GM04503 (cell line): ENCODE data around the gene ERN1.

Experiments
- DNase-seq: peaks from one replicate; pipeline ENCODE4 v3.0.0-alpha.2; 2012; ENCODE audit warnings: low read depth

ERN1 gene

DNA sequence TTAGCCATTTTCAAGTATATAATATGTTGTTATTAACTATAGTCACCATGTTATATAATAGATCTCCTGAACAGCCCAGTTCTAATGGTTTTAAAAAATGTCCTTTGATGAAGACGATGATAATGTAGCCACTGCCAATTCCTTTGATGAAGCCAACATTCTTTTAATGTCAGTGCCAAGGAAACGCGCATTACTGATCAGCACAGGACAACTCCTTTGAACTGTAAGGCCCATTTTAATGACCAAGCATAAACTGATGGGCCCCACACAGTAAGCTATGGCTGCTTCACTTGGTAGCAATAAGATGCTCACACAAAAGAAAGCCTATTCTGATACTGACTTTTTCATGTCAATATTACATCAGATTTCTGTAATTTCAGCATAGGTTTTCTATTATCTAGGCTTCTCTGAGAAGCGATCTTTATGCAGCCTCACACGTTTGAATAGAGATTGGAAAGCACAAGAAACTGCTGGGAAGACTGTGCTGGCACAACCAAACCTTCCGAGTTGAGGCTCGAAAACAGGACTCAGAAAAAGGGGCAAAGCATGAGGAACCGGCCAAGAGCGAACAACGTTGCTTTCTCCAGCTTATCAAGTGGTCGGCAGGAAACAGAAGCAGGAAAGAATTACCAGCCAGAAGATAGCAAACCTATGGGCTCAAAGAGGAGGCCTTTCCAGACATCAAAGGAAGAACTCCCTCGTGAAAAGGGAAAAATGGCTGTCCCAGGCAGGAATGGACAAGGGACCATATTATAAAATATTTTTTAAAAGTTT lies 19.4 kb downstream of the ERN1 start:
- no peak for DNase-seq

DNA sequence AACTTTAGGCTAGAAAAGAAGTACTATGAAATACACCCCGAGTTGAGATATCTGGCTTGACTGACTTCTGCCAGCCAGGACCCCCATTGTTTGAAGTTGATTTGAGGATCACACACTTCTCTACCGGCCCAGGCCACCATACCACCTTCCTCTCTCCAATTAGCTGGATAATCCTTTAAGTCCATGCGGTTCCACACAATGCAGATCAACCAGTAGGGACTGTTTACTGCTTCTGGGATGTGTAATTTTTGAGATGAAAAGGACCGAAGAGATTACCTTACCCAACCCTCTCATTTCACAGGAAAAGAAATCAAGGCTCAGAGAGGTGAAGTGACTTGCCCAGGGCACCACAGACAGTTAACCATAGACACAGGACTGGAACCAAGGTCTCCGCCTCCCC lies 20.5 kb downstream of the ERN1 start:
- no peak for DNase-seq

DNA sequence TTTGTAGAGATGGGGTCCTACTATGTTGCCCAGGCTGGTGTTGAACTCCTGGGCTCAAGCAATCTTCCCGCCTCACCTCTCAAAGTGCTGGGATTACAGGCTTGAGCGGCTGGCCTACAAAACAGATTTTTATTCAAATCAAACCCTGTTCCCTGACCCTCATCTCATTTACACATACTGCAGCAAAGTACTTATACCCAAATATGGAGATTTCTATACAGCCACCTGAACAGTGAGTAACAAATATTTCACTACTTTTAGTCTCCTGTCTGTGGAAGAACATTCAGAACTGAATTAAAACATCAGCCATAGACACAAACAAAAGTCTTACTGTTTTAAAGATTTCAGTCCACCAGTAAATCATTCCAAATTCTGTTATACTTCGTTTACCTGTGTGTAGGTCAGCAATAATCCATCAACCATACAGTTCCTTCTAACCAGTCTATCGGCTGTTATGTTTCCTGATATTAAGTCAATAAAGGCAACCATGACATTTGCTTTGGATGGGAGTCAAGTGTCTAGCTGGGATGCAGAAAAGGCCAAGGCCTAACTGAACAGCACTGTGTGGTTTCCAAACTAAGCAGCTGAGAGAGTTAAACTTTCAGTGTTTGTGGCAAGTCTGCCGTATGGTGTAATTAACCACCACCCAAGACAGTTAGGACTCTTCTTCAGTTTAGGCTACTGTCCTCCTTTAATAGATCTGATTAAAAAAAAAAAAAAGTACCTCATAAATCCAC lies 22.3 kb downstream of the ERN1 start:
- no peak for DNase-seq

DNA sequence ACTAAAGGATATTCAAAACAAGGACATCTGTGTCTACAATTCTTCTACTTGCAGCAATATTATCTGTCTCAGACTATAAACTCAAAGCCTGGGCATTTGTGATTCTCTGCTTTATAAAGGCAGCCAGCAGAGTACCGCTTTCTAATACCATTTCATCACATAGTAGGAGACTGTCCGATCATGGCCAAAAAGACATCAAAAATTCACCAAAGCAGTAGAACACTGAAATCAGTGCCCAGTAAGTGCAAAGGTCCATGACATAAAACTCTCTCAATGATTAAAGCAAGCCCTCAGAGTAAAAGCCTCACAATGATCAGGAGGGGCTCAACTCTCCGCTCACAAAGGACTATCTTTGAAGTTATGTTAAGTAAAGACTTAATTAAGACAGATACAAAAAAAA lies 23.0 kb downstream of the ERN1 start:
- no peak for DNase-seq

DNA sequence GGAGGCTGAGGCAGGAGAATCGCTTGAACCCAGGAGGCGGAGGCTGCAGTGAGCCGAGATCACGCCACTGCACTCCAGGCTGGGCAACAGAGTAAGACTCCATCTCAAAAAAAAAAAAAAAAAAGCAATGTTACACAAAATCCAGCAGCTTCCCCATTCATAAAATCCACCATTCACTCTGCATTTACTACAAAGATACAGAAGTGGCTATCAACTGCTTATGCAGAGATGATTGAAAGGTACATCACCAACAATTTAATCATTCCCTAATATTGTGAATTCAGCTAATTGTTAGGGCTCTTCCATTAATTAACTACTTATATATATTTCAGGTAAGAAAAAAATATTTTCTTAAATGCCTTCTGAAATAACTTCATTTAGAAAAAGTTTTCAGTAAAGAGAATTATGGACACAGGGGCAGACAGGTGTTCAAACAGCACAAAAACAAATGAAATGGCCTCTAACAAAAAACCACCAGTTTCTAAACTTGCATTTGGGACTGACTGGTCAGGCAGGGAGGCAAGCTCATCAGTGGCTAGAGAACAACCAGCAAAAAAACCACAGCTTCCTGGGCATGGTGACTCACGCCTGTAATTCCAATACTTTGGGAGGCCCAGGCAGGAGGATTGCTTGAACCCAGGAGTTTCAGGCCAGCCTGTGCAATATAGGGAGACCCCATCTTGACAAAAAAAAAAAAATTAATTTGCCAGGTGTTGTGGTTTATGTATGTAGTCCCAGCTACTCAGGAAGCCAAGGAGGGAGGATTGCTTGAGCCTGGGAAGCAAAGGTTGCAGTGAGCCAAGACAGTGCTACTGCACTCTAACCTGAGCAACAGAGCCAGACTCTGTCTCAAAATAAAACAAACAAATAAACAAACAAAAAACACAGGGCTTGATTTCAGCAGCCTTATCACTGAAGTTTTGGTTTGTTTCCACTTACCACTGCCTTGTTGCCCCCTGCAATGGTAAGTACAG lies 26.3 kb downstream of the ERN1 start:
- DNase-seq: no peak

DNA sequence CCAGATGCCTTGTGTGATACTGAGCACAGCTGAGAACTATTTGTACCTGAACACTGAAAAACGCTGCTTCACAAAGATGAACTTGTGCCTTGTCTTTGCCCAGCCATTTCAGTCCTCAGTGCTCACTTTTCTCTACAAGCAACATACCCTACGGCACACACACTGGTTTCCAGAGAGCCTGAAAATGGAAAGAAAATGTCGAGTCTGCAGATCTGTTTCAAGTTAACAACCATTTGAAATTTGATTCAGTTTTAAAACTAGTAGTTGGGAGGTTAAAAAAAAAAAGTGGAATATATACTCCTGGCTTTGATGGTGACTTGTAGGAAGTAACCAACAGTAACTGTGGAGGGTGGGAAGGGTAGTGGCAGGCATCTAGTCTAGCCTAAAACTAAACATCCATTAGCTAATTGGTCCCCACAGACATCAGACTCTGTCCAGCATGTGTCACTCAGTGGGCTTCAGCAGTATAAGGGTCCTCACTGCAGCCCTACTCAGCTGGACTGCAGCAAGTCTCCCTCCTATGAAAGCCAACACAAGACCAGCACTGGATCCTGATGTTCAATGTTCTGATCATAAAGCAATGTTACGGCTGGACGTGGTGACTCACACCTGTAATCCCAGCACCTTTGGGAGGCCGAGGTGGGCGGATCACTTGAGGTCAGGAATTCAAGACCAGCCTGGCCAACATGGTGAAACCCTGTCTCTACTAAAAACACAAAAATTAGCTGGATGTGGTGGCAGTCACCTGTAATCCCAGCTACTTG lies 27.1 kb downstream of the ERN1 start:
- no peak for DNase-seq

DNA sequence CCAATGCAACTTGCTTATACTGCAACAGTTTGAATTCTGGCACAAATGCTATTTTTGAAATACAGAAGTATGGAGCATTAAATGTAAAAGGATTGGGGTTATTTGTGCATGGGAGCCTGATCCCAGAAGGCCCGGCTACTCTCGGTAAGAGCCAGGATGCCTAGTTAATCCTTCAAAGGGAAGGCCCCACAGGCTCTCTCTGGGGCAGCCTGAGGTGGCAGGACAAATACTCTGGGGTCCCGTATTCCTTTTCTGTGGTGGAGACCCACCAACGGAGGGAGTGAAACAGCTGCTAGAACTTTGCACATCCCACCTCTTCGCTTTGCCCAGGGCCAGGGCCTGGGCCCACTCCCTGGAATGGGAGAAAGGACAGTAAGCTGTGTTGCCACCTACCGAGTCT lies 30.4 kb downstream of the ERN1 start:
- no peak for DNase-seq

DNA sequence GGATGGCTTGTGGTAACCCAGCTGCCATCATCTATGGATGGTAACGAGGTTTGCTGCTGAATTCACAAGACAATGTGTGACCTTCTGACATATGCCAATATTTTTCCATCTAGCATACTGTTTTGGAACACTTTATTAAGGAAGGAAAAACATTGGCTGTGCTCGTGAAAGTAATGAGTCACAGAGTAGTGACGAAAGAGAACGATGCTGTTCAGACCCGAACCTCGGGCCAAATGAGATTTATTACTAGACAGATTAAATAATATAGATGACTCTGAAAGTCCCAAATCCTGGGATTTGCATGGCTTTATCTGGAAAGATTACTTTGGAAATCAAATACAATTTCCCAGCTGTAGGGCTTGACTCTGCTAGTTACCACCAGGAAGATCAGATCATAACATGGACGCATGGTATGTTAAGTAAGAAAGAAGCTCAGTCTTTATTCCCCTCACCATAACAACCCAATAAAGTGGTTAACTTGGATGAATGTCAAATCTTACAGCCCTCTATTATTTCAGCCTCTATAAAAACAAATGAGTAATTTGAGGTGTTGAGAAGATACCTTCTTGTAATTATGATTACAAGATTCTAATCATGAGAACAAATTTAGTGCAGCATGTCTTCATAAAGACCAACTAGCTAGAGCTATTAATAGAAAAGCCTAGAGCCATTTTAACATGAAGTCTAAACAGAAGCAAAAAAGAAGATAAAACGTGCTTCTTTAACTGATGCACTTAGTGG lies 32.6 kb downstream of the ERN1 start:
- no peak for DNase-seq

DNA sequence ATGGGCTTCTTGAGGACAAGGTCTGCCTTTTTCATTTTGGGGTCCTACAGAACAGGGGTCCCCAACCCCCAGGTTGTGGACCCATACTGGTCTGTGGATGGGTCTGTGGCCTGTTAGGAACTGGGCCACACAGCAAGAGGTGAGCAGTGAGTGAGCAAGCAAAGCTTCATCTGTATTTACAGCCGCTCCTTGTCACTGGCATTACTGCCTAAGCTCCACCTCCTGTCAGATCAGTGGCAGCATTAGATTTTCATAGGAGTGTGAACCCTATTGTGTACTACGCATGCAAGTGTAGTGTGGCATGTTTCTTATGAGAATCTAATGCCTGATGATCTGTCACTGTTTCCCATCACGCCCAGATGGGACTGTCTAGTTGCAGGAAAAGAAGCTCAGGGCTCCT lies 33.9 kb downstream of the ERN1 start:
- DNase-seq: no peak

DNA sequence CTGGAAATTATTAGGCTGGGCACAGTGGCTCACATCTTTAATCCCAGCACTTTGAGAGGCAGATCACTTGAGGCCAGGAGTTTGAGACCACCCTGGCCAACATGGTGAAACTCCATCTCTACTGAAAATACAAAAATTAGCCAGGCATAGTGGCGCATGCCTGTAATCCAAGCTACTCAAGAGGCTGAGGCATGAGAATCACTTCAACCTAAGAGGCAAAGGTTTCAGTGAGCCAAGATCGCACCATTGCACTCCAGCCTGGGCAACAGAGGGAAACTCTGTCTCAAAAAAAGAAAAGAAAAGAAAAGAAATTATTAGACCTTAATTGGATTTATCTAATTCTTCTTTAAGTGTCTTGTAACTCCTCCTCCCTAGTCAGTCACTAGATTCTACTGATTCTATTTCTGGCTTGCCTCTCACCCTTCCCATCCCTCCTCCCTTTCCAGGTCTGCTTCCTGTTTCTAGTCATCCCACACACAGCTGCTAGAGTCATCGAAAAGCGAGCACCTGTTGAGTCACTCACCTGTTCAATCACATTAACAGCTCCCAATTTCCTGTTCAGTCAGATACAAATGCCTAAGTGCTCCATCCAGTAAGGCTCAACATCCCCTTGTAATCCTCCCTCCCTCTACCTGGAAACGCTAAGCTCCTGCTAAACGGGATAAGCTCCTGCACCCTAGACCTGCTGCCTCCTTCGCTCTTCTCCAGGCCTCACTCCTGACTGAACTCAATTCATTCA lies 34.6 kb downstream of the ERN1 start:
- no peak for DNase-seq

DNA sequence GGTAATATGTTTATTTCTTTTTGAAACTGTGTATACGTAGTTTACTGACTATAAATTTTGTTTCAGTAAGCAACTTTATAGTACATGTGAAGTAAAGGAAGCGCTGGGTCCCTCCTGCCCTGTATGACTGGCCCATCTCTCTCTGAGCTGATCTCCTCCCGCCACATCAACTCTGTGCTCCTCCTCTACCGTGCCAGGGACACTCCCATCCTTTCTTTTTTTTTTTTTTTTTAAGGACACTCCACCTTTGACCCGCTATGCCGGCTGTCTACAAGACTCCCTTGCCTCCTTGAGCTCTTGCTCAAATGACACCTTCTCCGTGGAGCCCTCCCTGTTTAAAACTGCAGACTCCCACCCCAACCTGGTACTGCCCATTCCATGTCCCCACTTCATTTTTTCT lies 35.5 kb downstream of the ERN1 start:
- DNase-seq: no peak

DNA sequence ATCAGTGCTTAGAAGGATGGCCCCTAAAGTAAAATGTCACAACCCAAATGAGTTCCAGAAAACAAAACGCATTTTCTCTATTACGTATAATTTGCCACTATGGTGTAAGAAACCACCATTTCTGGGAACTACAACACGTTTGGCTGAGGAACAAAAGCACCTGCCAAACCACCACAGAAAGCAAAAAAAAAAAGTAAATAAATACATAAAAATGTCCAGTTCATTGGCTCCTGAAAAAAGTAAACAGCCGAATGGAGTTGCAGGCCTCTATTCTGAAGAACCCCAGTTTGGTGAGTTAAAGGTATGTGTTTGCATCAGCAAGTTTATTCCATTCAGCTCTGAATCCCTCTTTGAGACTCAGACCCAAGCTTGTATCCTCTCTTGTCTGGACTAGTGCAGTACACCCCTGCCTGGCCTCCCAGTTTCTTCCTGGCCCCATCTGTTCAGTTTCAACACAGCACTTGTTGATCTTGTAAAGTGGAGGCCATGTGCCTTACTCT lies 36.9 kb downstream of the ERN1 start:
- no peak for DNase-seq

DNA sequence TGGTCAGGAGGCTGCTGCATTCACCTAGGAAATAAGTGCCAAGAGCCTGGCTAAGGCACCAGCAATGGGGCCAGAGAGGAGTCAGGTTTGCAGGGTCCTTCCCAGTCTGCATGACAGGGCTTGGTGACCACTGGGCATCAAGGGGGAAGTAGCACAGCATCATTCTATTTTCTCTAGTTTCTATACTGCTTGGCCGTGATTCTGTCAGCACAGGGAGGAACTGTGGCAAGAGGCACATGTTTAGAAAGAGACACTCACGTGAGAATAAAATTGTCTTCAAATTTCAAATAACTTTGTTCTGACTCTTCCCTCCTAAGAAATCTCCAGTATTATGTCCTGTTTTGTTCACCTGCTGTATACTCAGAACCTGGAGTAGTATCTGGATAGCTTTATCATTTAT lies 37.8 kb downstream of the ERN1 start:
- DNase-seq: no peak

DNA sequence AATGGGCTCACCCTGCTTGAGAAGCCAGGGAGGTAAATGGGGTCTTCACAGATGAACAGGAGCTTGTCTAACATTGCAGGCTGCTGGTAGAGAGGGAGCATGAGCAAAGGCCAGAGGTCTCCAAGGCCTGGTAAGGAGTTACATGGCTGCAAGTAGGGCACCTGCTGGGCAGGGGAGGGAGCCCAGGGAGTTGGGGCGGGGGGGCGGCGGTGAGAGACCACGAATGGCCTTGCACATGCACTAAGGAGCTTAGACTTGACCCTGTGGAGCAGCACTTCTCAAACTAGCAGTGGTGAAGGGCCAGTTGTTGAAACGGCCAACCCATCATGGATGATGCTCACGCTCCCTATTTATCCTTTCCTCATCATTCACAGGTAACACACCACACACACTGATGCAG lies 38.4 kb downstream of the ERN1 start:
- DNase-seq: no peak

DNA sequence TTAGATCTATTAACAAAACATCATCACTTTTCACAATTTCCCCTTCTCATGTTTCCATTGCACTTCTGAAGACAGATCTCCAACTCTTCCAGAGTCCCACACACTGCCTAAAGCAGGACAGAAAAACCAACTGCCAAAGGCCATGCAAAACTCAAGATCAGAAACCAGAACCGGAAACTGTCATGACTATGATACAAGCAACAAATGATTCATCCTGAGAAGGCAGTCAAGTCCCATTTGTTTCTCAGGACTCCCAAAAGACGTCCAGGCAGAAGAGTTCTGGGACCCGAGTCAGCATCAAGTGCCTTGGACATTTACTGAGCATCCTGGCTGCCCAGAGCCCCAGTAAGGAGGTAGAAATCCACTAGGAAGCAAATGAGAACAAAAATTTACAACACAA lies 38.8 kb downstream of the ERN1 start:
- no peak for DNase-seq

DNA sequence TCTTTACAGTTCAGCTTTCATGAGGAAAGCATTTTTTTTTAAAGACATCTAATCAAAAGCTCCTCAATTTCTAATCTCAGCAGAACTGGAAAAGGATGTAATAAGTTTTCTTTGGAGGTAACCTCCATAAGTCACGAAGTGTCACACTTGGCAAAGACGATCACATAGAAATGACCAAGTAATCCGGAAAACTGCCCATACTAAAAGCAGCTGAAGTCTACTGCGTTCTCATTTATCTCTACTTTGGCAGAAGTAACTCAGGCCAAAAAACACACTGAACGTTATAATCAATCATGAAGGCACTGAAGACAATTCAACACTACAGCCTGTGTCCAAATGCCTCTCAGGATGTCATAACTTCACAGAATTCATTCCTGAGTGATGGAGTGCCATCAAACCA lies 39.8 kb downstream of the ERN1 start:
- no peak for DNase-seq

DNA sequence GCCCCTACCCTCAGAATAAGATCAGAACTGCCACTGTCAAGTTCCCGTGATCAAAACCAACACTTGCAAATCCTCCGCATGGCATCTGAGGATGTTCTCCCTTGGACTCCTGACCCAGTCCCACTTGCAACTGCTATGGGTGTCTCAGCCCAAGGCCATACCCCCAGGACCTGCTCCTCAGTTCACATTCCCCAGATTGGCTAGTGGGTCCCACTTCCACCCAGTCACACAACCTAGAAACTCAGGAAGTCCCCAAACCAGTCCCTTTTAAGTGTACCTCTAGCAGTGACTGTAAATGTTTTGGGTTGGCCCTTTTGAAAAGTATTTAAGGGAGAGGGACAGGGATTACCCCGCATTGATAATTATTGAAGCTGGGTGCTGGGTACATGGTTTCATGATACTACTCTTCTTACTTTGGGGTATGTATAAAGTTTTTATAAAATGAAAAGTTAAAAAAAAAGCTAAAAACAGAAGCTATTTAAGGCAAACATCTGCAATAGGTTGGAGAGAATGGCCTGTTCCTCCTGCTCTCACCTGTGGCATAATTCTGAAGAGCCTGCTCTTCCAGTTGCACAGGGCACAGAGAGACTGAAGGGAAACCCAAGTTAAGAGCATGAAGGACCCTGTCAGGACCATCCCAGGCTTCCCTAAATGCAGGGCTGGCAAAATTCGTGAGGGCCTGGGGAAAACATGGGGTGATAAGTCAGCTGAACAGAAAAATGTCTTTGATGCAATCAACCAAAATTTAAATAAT lies 42.5 kb downstream of the ERN1 start:
- DNase-seq: no peak

DNA sequence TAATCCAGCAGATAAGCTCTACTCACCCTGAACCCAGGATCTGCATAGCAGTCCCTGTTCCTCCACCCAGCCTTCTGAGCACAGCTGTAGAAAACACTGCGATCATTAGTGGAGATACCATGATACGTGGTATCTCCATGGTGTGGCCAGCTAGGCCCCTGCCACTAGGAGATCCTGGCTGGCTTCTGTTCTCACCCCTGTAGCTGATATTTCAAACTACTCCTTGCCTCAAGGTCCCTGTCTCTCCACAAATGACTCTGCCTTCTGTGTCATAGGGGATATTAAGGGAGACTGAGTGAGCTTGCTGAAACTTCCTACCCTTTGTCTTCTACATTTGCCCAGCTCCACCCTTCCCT lies 44.3 kb downstream of the ERN1 start:
- DNase-seq: no peak

DNA sequence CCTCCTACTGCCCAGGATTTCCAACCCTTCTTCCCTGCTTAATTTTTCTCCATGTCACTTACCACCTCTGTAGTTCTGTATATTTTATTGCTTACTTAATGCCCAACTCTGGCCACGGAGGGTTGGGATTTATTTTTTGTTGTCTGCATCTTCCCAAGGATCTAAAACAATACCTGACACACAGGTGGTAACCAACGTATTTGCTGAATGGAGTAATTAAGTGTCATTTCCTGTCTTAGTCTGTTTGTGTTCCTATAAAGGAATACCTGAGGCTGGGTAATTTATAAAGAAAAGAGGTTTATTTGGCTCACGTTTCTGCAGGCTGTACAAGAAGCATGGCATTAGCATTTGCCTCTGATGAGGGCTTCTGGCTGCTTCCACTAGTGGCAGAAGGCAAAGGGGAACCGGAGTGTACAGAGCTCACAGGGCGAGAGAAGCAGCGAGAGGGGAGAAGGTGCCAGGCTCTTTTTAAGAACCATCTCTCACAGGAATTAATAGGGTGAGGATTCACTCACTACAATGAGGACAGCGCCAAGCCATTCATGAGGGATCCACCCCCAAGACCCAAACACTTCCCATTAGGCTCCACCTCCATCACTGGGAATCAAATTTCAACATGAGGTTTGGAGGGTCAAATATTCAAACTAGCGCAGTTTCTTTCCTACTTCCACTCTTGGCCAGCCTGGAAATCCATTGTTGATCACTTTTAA lies 44.8 kb downstream of the ERN1 start:
- no peak for DNase-seq
